Measurements from ENCODE around the gene CBLN1.

DNA sequence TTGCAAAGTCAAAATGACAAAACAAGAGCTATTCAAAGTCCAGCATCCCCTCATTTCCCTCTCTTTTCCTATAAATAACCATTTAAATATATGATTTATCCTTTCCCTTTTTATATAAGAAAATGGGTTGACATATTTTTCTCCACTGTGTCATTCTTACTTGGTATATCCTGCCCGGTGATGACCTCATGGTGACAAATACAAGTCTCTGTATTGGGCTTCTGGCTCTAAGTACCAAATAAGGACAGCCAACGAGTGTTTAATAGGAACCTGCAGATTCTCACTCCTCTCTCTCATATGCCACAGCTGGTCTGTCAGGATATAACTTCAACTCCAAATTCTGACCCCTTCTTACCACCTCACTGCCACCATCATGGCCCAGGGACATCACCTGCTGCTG, 25.5 kb upstream of the CBLN1 start:
- TF ChIP-seq SUZ12 (IDR thresholded peaks at IDR 0.05; ENCODE audit: extremely low read depth, insufficient read depth, insufficient read length) (no peak), ZNF274 (IDR thresholded peaks at IDR 0.05; ENCODE audit: low read depth, low read length) (no peak)
